Dendritic cell treated with granulocyte-macrophage colony-stimulating factor and Interleukin-4, amounts not matched to agents 40 ng/mL and 50 ng/mL, for 4 days (primary cell): ENCODE measurements around the gene HRH2.

Source experiments
- H3K27ac Mint-ChIP-seq: one replicate; pipeline ENCODE4 v1.8.0; 2022; ENCODE audit warnings: mild to moderate bottlenecking, mixed read lengths
- H3K27me3 Mint-ChIP-seq: one replicate; pipeline ENCODE4 v1.8.0; 2022; ENCODE audit warnings: mild to moderate bottlenecking, mixed read lengths
- H3K36me3 Mint-ChIP-seq: one replicate; pipeline ENCODE4 v1.8.0; 2022; ENCODE audit warnings: low read depth, mixed read lengths
- H3K4me1 Mint-ChIP-seq: one replicate; pipeline ENCODE4 v1.8.0; 2022; ENCODE audit warnings: low read depth, mixed read lengths
- H3K4me3 Mint-ChIP-seq: one replicate; pipeline ENCODE4 v1.8.0; 2022; ENCODE audit warnings: mild to moderate bottlenecking, moderate library complexity, mixed read lengths
- H3K9me3 Mint-ChIP-seq: one replicate; pipeline ENCODE4 v1.8.0; 2022; ENCODE audit warnings: mixed read lengths
- intact Hi-C: fragments of 100-400 bp; cut with micrococcal nuclease; formaldehyde crosslinking; loops from one replicate; pipeline ENCODE4 v1.15.0; 2022

HRH2 gene

GRCh38 chr5:175654339-175654738, 3.5 kb upstream of the HRH2 start:
- no peak overlapping the region for H3K27ac Mint-ChIP-seq
- H3K4me3 Mint-ChIP-seq, result no peak overlapping the region
- intact Hi-C loops, result loop anchor here (10.0 kb wide), 1 partner anchor 60 kb away; no protein-coding TSS in a partner anchor
- no peaks in the 10 kb centered on the region for H3K27me3 Mint-ChIP-seq
- peaks cover 14% of the 10 kb centered on the region for H3K36me3 Mint-ChIP-seq
- peaks cover 76% of the 10 kb centered on the region for H3K4me1 Mint-ChIP-seq
- H3K9me3 Mint-ChIP-seq, result peaks cover 12% of the 10 kb centered on the region

GRCh38 chr5:175654807-175655206, 3.1 kb upstream of the HRH2 start:
- H3K27ac Mint-ChIP-seq, result peak overlapping the region; percentile 35
- peaks cover 8% of the 10 kb centered on the region for H3K9me3 Mint-ChIP-seq
- peaks cover 18% of the 10 kb centered on the region for H3K36me3 Mint-ChIP-seq
- intact Hi-C loops, result loop anchor here (5.0 to 10.0 kb wide), 2 partner anchors 42 to 60 kb away; no protein-coding TSS in a partner anchor
- no peak overlapping the region for H3K4me3 Mint-ChIP-seq
- H3K4me1 Mint-ChIP-seq, result peaks cover 81% of the 10 kb centered on the region
- H3K27me3 Mint-ChIP-seq, result no peaks in the 10 kb centered on the region

- no peak overlapping the region for H3K4me3 Mint-ChIP-seq
- H3K27ac Mint-ChIP-seq, result peak overlapping the region; percentile 35
- H3K9me3 Mint-ChIP-seq, result peaks cover 2% of the 10 kb centered on the region
- H3K36me3 Mint-ChIP-seq, result peaks cover 24% of the 10 kb centered on the region
- no peaks in the 10 kb centered on the region for H3K27me3 Mint-ChIP-seq
- intact Hi-C loops, result loop anchor here (5.0 to 10.0 kb wide), 2 partner anchors 42 to 61 kb away; no protein-coding TSS in a partner anchor
- peaks cover 86% of the 10 kb centered on the region for H3K4me1 Mint-ChIP-seq
These were observed 2.5 kb upstream of the HRH2 start for GRCh38 chr5:175655411-175655810.

GRCh38 chr5:175656966-175657365, 905 bp upstream of the HRH2 start:
- Mint-ChIP-seq H3K27me3 (no peaks in the 10 kb centered on the region), H3K36me3 (peaks cover 38% of the 10 kb centered on the region), H3K27ac (peak overlapping the region; percentile 87), H3K4me1 (peaks cover 85% of the 10 kb centered on the region), H3K9me3 (no peaks in the 10 kb centered on the region), H3K4me3 (no peak overlapping the region)
- intact Hi-C loops, result loop anchor here (5.0 to 10.0 kb wide), 2 partner anchors 40 to 62 kb away; no protein-coding TSS in a partner anchor

- H3K9me3 Mint-ChIP-seq, result no peaks in the 10 kb centered on the region
- peak overlapping the region; percentile 87 for H3K27ac Mint-ChIP-seq
- peaks cover 85% of the 10 kb centered on the region for H3K4me1 Mint-ChIP-seq
- no peaks in the 10 kb centered on the region for H3K27me3 Mint-ChIP-seq
- peak overlapping the region; percentile 93 for H3K4me3 Mint-ChIP-seq
- intact Hi-C loops, result loop anchor here (5.0 to 10.0 kb wide), 2 partner anchors 39 to 64 kb away; no protein-coding TSS in a partner anchor
- H3K36me3 Mint-ChIP-seq, result peaks cover 51% of the 10 kb centered on the region
These were observed 651 bp downstream of the HRH2 start for GRCh38 chr5:175658299-175659145.

GRCh38 chr5:175659546-175660253, 1.8 kb downstream of the HRH2 start:
- peaks cover 85% of the 10 kb centered on the region for H3K4me1 Mint-ChIP-seq
- H3K27ac Mint-ChIP-seq, result no peak overlapping the region
- H3K36me3 Mint-ChIP-seq, result peaks cover 62% of the 10 kb centered on the region
- H3K9me3 Mint-ChIP-seq, result no peaks in the 10 kb centered on the region
- peak overlapping the region; percentile 93 for H3K4me3 Mint-ChIP-seq
- no peaks in the 10 kb centered on the region for H3K27me3 Mint-ChIP-seq
- intact Hi-C loops, result loop anchor here (5.0 to 10.0 kb wide), 2 partner anchors 38 to 65 kb away; no protein-coding TSS in a partner anchor

- peaks cover 94% of the 10 kb centered on the region for H3K4me1 Mint-ChIP-seq
- intact Hi-C loops, result no loop called here
These were observed 5.6 kb downstream of the HRH2 start for GRCh38 chr5:175663186-175664184.

GRCh38 chr5:175664723-175665122, 6.9 kb downstream of the HRH2 start:
- Mint-ChIP-seq H3K9me3 (no peaks in the 10 kb centered on the region), H3K27ac (no peak overlapping the region), H3K4me3 (no peak overlapping the region), H3K4me1 (peaks cover 97% of the 10 kb centered on the region), H3K36me3 (peaks cover 52% of the 10 kb centered on the region), H3K27me3 (no peaks in the 10 kb centered on the region)
- intact Hi-C loops, result no loop called here

More at GRCh38 chr5:175663186-175664184, 5.6 kb downstream of the HRH2 start:
- peaks cover 58% of the 10 kb centered on the region for H3K36me3 Mint-ChIP-seq
- H3K9me3 Mint-ChIP-seq, result no peaks in the 10 kb centered on the region
- H3K27ac Mint-ChIP-seq, result no peak overlapping the region
- H3K4me3 Mint-ChIP-seq, result no peak overlapping the region
- H3K27me3 Mint-ChIP-seq, result no peaks in the 10 kb centered on the region

GRCh38 chr5:175666216-175666615, 8.3 kb downstream of the HRH2 start:
- Mint-ChIP-seq H3K27ac (no peak overlapping the region), H3K4me3 (no peak overlapping the region), H3K4me1 (peaks cover 96% of the 10 kb centered on the region), H3K36me3 (peaks cover 37% of the 10 kb centered on the region), H3K27me3 (no peaks in the 10 kb centered on the region), H3K9me3 (no peaks in the 10 kb centered on the region)
- intact Hi-C loops, result no loop called here

GRCh38 chr5:175668006-175668405, 10.1 kb downstream of the HRH2 start:
- Mint-ChIP-seq H3K4me3 (no peak overlapping the region), H3K36me3 (peaks cover 21% of the 10 kb centered on the region), H3K4me1 (peaks cover 96% of the 10 kb centered on the region)

GRCh38 chr5:175670372-175670771, 12.5 kb downstream of the HRH2 start:
- Mint-ChIP-seq H3K36me3 (peaks cover 7% of the 10 kb centered on the region), H3K27ac (peak overlapping the region; percentile 21), H3K4me3 (no peak overlapping the region), H3K4me1 (peaks cover 95% of the 10 kb centered on the region), H3K9me3 (no peaks in the 10 kb centered on the region), H3K27me3 (no peaks in the 10 kb centered on the region)
- intact Hi-C loops, result no loop called here

More at GRCh38 chr5:175668006-175668405, 10.1 kb downstream of the HRH2 start:
- intact Hi-C loops, result no loop called here
- H3K9me3 Mint-ChIP-seq, result no peaks in the 10 kb centered on the region
- H3K27ac Mint-ChIP-seq, result peak overlapping the region; percentile 20
- H3K27me3 Mint-ChIP-seq, result no peaks in the 10 kb centered on the region

GRCh38 chr5:175671013-175671412, 13.1 kb downstream of the HRH2 start:
- H3K27ac Mint-ChIP-seq, result peak overlapping the region; percentile 21
- H3K9me3 Mint-ChIP-seq, result no peaks in the 10 kb centered on the region
- H3K27me3 Mint-ChIP-seq, result no peaks in the 10 kb centered on the region
- H3K4me3 Mint-ChIP-seq, result no peak overlapping the region
- intact Hi-C loops, result no loop called here
- peaks cover 13% of the 10 kb centered on the region for H3K36me3 Mint-ChIP-seq
- H3K4me1 Mint-ChIP-seq, result peaks cover 95% of the 10 kb centered on the region
